ENCODE measurements around the gene KCND3. TPM values are rescaled to one million over a fixed set of nuclear protein-coding genes. Genes with fewer than 3 reads are reported as not detected.

KCND3 gene
- total RNA-seq, 4 donors from 2014 or later: 2.4 to 6.0 (median 3.9) TPM

GRCh38 chr1:111920221-111921024, 69.0 kb downstream of the KCND3 start:
- no peaks in the 10 kb centered on the region for H3K36me3 ChIP-seq
- peaks cover 6 to 12% (median 10%) of the 10 kb centered on the region in 3 donors for H3K4me1 ChIP-seq
- no peak for TF ChIP-seq CTCF (IDR thresholded peaks at IDR 0.05)
- TF ChIP-seq POLR2A (IDR thresholded peaks at IDR 0.05): no peak
- H3K4me3 ChIP-seq: no peak overlapping the region
- DNase-seq: no peak
- 28 to 30% methylated on average over 9 to 10 of the region's 11 CpGs for WGBS, 2 donors
- H3K9me3 ChIP-seq: no peaks in the 10 kb centered on the region
- H3K27me3 ChIP-seq: no peaks in the 10 kb centered on the region
- intact Hi-C loops (cut with DNase I): no loop called here
- H3K27ac ChIP-seq: peak overlapping the region in 2 of 4 donors; percentile 48 to 70

- H3K4me1 ChIP-seq: no peaks in the 10 kb centered on the region
- WGBS, 2 donors: 72 to 88% methylated on average over 5 of the region's 5 CpGs
- H3K9me3 ChIP-seq: no peaks in the 10 kb centered on the region
- H3K4me3 ChIP-seq: no peak overlapping the region
- no peaks in the 10 kb centered on the region for H3K36me3 ChIP-seq
- no peak for DNase-seq
- H3K27ac ChIP-seq: no peak overlapping the region
- peaks cover 0 to 17% (median 0%) of the 10 kb centered on the region in 4 donors for H3K27me3 ChIP-seq
- TF ChIP-seq CTCF (IDR thresholded peaks at IDR 0.05): no peak
- TF ChIP-seq POLR2A (IDR thresholded peaks at IDR 0.05): no peak
- intact Hi-C loops (cut with DNase I): no loop called here
These were observed 77.5 kb downstream of the KCND3 start for GRCh38 chr1:111911776-111912515.

GRCh38 chr1:111911061-111911460, 78.4 kb downstream of the KCND3 start:
- H3K27ac ChIP-seq: no peak overlapping the region
- intact Hi-C loops (cut with DNase I): no loop called here
- no peaks in the 10 kb centered on the region for H3K36me3 ChIP-seq
- DNase-seq: no peak
- H3K9me3 ChIP-seq: no peaks in the 10 kb centered on the region
- H3K27me3 ChIP-seq: peaks cover 0 to 19% (median 0%) of the 10 kb centered on the region in 4 donors
- no peaks in the 10 kb centered on the region for H3K4me1 ChIP-seq
- WGBS, 2 donors: 86 to 100% methylated on average over 1 of the region's 1 CpG
- H3K4me3 ChIP-seq: no peak overlapping the region
- TF ChIP-seq POLR2A (IDR thresholded peaks at IDR 0.05): no peak
- TF ChIP-seq CTCF (IDR thresholded peaks at IDR 0.05): no peak

- no peaks in the 10 kb centered on the region for H3K9me3 ChIP-seq
- H3K36me3 ChIP-seq: no peaks in the 10 kb centered on the region
- H3K27ac ChIP-seq: no peak overlapping the region
- DNase-seq: no peak
- WGBS, 2 donors: 78 to 94% methylated on average over 2 to 4 of the region's 4 CpGs
- peaks cover 0 to 6% (median 0%) of the 10 kb centered on the region in 3 donors for H3K4me1 ChIP-seq
- no peak overlapping the region for H3K4me3 ChIP-seq
- intact Hi-C loops (cut with DNase I): no loop called here
- peaks cover 0 to 19% (median 0%) of the 10 kb centered on the region in 4 donors for H3K27me3 ChIP-seq
- TF ChIP-seq CTCF (IDR thresholded peaks at IDR 0.05) (no peak), POLR2A (IDR thresholded peaks at IDR 0.05) (no peak)
These were observed 80.4 kb downstream of the KCND3 start for GRCh38 chr1:111909030-111909429.
